HG03457 (cell line): Measurements from ENCODE around the gene SART3.
"Not testable (repeated sequence)": the region's sequence is repeated elsewhere in the genome, so short reads cannot be mapped to it uniquely, and the experiment has no call there.

Source experiments
- ATAC-seq: cut with Tn5 transposase; IDR thresholded peaks from one replicate; pipeline ENCODE4 v1.9.1; 2021; ENCODE audit warnings: moderate number of reproducible peaks; ENCODE audit not compliant: unreplicated experiment

The SART3 gene

DNA sequence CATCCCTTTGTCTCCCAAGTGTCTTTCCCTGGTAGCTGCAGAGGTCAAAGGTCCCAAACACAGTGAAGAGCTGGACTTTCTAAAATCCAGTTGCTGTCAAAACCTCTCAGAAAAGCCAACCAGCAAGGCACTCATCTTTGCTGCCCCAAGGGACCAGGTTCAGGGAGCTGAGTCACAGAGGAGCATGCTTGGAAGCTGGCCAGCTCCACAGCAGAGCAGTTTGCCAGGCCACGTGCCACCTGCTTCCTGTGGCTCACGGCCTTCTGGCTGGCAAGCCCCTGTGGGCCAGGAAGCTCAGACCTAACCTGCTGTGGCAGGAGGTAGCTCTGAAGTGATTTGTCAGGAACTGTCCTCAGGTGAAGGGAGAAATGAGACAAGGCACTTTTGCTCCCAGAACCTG, 5.0 kb upstream of the SART3 start:
- no peak for ATAC-seq

DNA sequence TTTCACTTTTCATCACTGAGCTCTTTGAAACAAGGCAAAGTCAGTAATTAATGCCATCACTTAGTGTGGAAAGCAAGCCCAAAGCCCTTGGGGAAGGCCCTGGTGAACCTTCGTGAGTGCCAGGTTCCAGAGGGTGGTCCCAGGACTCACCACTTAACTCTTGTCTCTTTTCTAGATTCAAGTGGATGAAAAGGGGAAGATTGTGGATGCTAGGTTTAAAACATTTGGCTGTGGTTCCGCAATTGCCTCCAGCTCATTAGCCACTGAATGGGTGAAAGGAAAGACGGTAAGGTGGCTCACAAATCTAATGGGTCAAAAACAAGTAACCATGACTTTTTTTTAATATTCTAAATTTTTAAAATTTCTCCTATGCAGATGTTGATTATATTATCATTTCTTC, 4.2 kb upstream of the SART3 start:
- no peak for ATAC-seq

DNA sequence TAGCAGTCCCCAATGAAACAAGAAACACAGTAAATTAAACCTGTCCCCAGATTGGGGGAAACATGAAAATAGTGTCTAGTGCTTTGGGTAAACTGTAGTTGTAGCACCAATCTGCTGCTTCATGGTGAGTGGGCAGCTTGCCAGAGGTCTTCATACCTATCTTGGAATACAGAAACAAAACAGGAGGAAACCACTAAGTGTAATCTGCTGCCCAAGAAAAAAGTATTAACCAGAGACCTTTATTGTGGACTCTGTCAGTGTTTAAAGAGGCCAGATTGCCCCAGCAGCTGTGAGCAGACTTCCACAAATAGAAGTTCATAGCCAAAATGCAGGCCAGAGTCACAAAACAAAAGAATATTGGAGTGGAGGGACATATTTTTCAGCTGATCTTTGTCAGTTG, 3.8 kb upstream of the SART3 start:
- no peak for ATAC-seq

DNA sequence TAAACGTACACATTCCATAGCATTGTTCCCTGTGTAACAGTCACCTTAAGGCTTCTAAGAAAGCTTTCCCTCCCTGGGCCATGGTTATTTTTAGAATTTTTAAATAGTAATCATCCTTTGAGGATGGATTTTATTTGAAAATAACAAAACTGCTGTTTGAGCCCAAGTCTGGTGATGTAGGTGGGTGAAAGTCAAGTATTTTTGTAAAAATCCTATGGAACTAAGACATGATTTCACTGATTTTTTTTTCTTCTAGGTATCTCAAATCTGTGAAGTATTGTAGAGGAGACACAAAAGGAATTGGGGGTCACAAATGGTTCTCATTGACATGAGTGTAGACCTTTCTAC, 2.8 kb upstream of the SART3 start:
- no peak for ATAC-seq

DNA sequence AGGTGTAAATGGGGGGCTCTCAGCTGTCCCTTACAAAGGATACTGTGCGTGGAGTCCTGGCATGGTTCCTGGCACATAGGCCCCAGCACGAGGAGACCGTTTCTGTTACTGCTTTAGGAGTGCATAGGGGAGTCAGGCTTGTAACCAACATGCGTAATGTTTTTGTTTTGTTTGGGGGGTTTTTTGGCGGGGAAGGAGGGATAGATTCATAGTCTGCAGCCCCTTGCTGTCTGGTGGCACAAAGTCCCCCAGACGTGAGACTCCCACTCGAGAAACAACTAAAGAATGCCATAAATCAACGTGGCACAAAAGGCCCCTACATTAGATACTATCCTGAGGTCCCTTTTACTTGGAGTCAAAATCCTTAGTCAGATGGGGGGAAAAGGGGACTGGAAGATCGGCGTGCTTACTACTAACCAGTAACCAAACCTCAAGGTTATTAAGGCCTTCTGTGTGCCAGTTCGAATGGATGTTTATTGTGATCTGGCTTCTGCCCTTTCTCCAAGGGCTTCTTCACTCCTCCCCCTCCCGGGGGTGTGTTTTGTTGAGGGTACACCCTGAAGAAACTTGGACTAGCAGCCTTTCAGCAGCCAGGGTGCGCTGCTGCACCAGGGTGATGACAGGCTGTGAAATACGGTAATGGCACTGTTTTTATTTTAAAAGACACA, 2.3 kb upstream of the SART3 start:
- peak; percentile 30 for ATAC-seq

DNA sequence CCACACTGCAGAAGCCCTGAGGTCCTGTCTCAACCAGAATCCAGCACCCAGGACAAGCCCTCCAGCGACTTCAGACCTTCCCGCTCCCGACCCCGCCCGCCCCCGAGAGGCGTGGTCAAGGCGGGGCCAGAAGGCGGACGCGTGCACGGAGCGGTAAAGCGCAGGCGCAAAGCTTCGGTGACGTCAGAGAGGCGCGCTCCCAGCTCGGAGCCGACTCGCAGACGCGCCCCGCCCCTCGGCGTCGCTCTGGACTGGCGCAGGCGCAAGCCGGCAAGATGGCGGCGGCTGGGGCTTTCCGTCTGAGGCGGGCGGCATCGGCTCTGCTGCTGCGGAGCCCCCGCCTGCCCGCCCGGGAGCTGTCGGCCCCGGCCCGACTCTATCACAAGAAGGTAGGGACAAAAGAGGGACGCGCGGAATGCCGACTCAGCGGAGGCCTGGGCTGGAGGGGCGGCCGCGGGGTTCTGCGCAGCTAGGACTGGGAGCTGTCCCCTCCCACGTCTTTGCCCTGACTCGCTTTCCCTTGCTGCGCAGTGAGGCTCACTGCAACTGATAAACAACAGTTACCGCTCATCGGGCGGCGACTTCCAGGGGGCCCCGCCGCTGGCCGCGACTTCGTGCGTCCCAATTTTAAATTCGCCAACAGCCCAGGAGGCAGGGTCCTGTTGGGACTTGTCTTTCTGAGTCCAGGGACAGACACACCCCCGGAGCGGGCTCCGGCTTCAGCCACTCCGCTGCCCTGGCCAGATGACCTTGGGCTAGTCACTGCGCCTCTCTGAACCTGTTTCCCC, 1.6 kb upstream of the SART3 start, which contains the start of gene ISCU:
TSS of gene ISCU (plus strand) at position 249 of the 788 bp plus-strand sequence. CDS start at position 276, 27 bp downstream.
- ATAC-seq, result peak; percentile 34

DNA sequence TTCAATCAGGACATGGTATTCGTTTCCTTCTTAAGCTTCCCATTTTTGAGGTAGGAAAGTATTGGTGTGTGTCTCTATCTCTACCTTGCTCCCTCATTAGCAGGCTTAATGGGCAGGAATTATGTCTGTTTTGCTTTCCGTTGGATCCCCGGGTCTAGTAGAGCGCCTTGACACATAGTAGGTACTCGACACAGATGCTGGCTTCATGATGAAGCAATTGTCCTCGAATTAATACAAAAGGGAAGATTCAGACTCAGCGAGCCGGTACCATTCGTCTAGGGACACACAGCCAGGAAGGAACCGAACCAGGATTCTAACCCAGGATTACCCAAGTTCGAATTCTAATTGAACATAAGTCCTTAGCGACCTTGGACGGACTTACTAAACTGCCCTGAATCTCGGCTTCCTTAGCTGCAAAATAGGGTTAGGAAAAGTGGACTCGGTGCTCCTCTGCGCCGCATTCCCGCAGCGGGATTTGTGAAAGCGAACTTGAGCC, 927 bp upstream of the SART3 start:
- ATAC-seq, result no peak

DNA sequence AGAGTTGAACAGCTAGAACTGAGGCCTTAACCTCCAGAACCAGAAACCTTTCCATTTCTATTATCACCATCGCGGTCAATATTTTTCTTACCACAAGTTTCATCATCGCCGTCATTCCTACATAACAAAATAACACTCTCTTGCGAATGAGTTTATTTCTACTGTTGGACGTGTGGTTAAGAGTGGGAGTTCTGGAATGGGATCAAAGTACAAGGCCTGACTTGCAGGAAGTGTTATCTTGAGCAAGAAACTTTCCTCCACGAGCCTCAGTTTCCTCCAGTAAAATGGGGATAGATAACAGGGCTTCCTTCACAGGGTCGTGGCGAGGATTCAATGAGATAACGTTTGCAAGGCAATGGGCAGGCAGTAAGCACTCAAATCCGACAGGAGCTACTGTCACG, 652 bp downstream of the SART3 start:
- no peak for ATAC-seq

DNA sequence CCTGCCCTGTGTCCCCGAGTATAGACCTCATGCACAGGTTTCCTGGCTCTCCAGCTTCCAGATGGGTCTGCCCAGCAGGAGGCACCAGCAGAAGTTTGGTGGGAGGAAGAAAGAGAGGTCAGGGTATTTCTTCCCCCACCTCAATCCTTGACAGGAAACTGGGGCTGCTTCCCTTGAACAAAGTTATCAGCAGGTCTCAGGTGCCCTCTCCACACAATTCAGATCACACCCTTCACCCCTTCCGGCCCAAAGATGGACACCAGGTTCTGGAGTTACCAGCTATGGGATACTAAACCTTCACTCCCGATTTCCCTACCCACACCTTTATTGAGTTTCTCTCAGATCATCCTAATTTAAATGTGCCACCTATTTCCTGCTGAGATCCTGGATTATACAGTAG, 1.2 kb downstream of the SART3 start:
- no peak for ATAC-seq

DNA sequence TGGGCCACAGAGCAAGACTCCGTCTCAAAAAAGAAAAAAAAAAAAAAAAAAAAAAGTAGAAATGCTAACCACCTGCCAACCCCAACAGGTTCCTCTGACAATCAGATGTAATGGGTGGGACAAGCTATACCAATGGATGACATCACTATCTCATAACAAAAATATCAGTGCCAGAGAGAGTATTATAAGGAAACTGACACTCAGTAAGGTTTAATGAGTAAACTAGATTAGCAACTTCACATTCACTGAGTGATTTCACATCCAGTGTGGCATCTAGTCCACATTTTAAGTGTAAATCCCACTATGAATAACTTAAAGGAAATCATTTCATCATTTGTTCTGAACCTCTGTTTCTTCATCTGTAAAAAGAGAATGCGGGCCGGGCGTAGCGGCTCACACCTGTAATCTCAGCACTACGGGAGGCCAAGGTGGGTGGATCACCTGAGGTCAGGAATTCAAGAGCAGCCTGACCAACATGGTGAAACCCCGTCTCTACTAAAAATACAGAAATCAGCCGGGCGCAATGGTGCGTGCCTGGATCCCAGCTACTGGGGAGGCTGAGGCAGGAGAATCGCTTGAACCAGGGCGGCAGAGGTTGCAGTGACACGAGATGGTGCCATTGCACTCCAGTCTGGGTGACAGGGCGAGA, 1.8 kb downstream of the SART3 start:
- ATAC-seq, result no peak

DNA sequence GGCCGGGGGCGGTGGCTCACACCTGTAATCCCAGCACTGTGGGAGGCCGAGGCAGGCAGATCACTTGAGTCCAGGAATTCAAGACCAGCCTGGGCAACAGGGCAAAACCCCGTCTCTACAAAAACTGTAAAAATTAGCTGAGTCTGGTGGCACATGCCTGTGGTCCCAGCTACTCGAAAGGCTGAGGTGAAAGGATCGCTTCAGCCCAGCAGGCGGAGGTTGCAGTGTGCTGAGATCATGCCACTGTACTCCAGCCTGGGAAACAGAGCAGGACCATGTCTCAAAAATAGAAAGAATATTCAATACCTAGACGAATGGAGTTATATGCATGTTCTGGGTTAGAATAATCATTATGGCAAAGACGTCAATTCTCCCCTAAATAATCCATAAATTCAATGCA, 5.6 kb downstream of the SART3 start:
- not testable (repeated sequence) for ATAC-seq

DNA sequence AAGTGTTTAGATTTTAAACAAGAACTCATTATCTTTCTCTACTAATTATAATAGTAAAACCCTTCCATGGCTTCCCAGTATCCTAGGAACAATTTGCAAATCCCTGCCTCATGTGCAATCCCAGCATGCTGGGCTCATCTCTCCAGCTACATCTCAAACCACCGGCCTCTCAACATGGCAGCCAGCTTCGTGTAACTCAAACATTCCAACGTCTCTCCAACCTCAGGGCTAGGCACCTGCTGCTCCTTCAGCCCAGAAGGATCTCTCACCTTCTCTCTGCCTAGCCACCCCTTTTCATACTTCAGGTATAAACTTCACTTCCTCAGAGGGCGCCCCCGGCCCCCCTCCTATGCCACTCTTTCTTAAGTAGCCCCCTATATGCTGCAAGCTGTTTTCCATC, 7.2 kb downstream of the SART3 start:
- no peak for ATAC-seq

DNA sequence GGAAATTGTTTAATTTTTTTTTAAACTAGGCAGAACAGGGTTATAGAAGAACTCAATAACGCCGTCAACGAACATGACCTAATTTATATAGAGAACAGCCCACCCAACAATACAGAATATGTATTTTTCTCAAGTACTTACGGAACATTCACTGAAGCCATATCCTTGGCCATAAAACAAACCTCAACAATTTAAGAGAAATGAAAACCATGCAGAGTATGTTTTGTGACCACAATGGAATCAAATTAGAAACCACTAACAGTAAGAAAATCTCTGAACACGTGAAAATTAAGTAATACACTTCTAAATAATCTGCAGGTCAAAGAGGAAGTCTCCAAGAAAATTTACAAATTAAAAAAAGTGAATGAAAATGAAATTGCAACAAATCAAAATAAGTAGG, 9.4 kb downstream of the SART3 start:
- no peak for ATAC-seq

DNA sequence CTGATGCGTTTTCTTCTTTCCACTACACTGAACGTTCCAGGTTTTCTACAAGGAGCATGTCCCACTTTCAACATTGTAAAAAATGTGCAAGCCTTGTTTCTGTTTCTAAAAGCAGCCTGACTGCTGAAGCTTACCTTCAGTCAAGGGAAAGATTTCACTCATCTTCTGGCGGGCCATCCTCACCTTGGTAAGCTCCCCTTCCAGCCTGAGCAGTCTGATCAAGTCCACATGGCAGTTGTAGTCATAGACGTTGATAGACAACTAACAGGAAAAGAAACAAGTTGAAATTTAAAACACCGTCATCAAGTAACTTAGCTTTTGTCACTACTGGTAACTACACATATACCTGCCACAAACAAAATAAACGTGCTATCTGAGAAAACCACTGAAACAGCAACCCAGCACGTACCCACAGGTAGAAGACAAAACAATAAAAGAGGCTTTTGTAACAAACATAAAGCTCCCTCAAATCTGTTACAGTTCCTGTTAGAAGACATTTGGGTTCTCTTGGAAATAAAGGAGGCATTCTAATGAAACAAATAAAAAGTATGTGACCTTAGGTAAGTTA, 11.9 kb downstream of the SART3 start:
- ATAC-seq, result no peak

DNA sequence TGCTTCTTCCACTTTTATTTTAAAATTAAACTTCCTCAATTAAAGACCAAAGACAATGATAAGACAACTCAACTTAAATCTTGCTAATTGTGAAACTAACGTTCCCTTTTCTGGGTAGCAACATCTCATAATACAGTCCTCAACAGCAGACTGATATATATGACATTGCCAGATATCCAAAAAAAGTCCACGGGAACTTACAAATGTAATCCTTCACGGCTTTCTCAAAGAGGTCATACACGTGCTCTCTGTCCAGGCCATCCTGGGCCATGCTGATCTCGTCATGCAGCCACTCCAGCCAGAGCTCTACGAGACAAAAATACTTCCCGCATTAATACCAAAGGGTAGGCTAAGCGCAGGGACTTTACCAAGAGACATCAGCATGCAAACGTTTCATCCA, 13.3 kb downstream of the SART3 start:
- no peak for ATAC-seq

DNA sequence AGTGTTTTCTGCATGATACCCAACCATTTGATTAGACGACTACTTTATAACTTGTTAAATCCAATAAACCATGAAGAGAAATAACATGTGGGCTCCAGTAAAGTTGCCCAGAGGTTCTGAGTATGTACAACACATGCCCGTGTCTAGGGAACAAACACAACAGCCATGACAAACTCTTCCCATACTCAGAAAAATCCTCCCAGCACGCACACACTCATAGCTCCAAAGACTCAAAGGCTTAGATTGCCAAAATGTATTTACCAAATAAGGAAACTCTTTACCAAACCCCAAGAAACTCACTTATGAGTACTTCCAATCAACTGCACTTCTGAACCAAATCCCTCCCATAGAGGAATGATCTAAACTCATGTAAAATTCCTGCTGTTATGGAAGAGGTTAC, 17.3 kb downstream of the SART3 start:
- no peak for ATAC-seq

DNA sequence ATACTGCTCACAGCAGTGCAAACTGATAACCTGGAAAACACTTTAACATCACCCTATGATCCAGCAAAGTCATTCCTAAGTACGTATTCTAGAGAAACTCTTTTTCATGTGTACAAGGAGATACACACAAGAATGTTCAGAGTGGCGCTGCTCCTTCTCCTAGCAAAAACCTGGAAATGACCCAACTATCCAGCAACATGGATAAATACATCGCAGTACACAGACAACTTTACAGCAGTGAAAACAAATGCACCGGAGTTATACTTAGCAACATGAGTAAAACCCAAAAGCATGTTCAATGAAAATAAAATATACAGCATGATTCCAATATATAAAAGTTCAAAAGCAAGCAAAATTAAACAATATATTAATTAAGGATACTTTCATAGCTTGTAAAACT, 18.7 kb downstream of the SART3 start:
- no peak for ATAC-seq

DNA sequence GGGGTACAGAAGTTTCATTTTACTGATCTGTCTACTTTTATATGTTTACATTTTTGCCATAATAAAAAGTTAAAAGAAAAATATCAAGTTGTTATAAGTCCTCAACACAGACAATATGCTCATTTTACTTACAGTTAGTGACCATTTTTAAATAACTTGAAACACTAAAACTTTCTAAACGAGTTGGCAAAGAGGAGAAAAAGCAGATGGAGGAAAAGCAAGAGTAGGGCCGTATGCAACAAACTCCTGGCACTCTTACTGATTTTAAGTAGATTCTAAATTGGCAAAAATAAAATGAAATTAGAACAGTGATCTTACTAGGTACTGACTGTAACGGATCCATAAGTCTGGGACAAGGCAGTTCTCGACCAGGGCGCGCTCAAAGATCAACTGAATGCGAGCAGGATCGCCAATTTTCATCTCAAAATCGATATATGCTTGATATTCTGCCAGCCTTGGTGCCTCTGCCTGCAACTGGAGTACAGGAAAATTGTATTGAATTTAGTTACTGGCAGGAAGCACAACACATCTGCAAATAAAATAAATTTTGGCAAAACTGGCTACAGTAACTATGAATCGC, 22.3 kb downstream of the SART3 start:
- ATAC-seq, result no peak

DNA sequence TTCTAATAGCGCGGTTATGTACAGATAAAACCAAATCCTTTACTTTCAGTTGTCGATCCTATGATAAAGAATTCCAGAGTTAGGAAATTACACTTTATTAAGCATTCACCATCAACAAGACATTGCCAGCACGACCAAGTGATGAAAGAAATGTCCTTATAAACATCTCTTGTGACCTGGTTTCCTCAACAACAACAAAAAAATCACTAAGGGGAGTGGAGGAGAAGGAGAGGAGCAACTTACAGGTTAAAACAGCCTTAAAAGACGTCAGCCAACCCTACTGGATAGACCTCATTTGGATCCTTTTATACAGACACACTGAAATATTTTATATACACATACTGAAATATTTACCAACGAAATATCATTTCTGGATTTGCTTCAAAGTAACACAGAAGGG, 22.8 kb downstream of the SART3 start:
- ATAC-seq, result no peak

DNA sequence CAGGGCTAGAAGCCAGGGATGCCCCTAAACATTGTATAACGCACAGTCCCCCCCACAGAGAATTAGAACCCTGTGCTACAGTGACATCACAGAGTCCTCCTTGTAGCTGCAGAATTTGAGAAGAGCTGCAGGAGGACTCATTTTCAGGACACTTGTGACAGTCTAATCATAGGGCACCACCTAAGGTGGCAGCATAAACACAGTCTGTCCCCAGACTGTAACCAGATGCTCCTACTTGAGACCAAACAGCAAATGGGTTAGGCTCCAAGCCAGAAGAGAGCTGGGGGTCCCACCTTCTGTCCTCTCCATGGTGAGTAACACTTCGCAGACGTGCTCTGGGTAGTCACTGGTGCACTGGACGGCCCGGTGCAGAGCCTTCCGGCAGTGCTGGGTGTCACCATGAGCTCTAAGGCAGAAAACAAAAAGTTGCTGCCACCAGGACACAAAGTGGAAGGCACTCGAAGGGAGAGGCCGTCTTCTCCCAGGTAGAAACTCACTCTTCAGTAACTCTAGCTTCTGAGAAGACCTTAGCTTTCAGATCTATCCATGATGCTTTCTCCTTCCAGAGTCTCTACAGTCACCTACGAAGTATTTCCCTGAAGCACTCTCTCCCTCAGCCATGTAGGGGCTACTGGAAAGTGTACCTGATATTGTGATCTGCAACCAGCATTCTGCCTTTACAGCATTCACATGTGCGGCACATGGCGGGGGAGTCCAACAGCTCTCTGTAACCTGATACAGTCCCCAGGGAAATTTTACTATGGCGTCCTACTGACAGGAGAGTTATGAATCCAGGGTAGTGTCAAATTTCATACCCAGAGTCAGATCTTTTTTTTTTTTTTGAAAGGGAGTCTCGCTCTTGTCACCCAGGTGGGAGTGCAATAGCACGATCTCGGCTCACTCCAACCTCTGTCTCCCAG, 28.8 kb downstream of the SART3 start:
- no peak for ATAC-seq
